H54 (cell line): ENCODE data around the gene STON2.

Experiments used
- DNase-seq: peaks from one replicate; pipeline ENCODE4 v3.0.0; 2011; ENCODE audit warnings: low spot score, mixed read lengths; ENCODE audit not compliant: insufficient read length
- FAIRE-seq: peaks from 3 replicates; lab custom pipeline; 2011; peaks lifted over from hg19 to GRCh38; lab: Jason Lieb, UNC
- POLR2A ChIP-seq: IDR thresholded peaks from 2 replicates; pipeline ENCODE4 v1.6.1; 2011; ENCODE audit warnings: low read depth, mild to moderate bottlenecking, low read length

STON2 gene, protein sequence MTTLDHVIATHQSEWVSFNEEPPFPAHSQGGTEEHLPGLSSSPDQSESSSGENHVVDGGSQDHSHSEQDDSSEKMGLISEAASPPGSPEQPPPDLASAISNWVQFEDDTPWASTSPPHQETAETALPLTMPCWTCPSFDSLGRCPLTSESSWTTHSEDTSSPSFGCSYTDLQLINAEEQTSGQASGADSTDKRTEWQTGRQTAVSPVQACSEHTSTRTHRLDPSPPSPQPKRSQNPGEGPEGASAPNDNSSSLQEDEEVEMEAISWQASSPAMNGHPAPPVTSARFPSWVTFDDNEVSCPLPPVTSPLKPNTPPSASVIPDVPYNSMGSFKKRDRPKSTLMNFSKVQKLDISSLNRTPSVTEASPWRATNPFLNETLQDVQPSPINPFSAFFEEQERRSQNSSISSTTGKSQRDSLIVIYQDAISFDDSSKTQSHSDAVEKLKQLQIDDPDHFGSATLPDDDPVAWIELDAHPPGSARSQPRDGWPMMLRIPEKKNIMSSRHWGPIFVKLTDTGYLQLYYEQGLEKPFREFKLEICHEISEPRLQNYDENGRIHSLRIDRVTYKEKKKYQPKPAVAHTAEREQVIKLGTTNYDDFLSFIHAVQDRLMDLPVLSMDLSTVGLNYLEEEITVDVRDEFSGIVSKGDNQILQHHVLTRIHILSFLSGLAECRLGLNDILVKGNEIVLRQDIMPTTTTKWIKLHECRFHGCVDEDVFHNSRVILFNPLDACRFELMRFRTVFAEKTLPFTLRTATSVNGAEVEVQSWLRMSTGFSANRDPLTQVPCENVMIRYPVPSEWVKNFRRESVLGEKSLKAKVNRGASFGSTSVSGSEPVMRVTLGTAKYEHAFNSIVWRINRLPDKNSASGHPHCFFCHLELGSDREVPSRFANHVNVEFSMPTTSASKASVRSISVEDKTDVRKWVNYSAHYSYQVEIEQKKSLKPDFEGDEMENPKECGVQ

DNA sequence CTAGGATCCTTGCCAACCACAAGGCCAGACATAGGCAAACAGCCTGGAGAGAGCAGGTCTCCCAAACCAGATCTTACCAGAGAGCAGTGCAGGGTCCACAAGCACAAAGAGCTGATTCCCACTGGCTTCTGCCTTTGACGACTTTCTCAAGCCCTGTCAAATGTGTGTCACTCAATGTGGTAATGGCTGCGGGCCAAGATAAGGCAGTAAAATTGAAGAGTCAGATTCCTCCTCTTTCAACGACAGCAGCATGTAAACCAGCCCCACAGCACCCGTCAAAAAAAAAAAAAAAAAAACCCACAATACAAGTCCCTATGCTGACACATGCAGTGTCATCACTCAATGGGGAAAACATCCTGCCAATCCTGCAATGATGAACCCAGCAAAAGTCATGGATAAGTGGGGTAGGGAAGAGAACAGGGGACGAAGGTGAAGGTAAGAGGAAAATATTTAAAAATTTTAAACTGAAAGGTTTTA, at the start of gene STON2:
Gene STON2 (minus strand): TSS at position 123 of the 477 bp plus-strand sequence. CDS start 1,942 bp downstream, outside the sequence.
- no peak for TF ChIP-seq POLR2A
- peak; percentile 4 for DNase-seq
- FAIRE-seq = no peak

DNA sequence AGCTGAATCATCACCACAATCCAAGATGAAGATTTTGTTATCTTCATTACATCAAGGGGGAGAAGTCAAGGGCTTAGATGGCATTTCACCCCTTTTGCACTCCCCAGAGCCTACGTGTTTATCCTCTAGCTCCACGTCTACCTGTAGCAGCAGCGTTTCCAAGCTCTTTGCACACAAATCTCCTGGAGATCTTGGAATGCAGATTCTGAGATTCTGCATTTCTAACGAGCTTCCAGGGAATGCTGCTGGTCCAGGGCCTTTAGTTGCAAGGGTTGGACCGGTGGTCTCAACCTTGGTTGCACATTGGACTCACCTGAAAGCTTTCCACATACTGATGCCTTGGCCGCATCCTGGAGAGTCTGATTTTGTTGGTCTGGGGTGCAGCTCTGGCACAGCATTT, 49.5 kb upstream of the STON2 start:
- TF ChIP-seq POLR2A = no peak
- no peak for FAIRE-seq

DNA sequence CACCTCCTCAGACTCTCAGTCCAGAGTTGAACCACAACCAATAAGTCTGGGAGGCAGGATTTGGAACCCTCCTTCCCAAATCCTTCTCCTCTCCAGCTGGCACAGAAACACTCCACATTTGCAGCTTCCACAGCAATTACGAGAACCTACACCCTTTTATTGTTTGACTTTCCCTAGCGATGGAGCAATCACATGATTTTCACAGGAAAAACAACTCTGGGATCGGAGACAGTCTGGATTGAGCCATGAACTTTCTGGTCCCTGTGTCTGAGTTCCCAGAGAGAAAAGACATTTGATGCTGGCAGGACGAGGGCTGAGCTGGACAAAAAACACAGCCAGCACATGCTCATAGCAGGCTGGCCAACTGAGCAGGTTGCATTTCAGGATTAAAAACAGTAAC, 49.0 kb upstream of the STON2 start:
- no peak for FAIRE-seq
- no peak for TF ChIP-seq POLR2A
- DNase-seq = no peak

More for the DNA sequence above, 49.5 kb upstream of the STON2 start:
- DNase-seq = no peak

DNA sequence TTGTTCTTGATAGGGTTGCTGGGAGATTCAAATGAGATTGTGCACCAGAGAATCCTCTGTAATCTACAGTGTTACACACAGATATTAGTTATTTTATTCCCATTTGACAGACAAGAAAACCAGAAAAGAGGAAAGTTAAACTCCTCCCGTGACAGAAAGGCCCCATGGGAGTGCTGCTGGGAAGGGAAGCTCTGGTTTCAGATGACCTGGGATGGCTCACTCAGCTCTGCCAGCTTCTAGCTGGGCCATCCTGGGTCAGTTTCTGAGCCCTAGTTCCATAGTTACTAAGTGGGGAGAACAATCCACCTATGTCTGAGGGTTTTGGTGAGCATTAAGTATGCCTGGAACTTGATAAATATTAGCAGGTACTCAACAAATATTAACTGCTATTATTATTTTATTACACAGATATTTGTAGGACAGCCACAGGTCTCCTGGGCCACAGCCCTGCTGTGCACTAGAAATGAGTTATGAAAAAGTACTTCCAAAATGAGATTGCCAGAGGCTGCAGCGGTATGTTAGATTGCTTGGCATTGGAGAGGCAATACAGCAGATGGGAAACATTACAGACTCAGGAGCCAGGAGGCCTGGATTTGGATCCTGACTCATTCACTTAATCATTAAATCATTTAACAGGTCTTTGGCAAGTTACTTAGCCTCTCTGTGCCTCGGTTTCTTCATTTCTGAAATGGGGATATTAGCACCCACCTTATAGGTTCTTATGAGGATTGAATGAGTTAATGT, 47.1 kb upstream of the STON2 start:
- no peak for FAIRE-seq
- TF ChIP-seq POLR2A = no peak
- no peak for DNase-seq

DNA sequence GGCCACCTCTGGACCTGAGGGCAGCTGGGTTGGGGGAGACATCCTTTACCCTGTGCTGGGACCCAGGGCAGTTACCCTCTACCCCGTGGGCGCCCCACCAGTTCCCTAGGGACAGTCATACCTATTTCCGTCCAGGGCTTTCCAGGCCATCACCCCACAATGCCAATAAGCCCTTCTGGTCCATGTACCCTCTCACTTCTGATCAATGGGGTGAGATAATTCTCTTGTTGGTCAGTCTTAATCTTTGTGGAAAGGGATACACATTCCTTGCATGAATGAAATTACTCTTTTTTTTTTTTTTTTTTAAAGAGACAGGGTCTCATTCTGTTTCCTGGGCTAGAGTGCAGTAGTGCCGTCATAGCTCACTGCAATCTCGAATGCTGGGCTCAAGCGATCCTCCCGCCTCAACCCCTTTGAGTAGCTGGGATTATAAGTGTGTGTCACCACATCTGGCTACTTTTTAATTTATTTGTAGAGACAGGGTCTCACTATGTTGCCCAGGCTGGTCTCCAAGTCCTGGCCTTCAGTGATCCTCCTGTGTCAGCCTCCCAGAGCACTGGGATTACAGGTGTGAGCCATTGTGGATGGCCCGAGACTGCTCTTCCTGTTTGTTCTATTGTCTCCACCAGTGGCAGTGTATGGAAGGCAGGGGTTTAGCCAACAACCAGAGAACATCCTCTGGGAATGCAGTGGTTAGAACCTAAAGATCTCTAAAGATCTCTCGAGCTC, 46.3 kb upstream of the STON2 start:
- FAIRE-seq (no peak), DNase-seq (no peak)
- TF ChIP-seq POLR2A = no peak

DNA sequence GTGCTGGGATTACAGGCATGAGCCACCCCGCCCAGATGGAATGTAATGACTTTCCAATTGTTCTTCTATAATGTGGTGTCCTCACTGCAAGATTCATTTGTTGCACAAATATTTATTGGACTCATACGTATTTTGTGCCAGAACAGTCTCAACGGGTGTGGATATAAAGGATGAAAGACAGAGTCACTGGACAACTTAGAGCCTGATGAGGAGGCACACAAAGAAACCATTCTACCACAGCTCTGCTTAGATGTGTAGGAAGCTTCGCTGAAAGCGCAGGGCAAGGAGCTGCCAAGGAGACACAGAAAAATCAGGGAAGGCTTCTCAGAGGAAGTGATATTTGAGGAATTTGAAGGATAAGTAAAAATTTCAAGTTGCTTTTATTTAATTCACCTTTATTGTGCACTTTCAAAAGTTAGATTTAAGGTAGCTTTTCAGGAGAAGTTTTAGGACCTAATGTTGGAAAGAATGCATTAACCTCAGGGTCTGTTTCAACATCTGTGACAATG, 41.6 kb upstream of the STON2 start:
- FAIRE-seq (no peak), DNase-seq (no peak)
- no peak for TF ChIP-seq POLR2A

DNA sequence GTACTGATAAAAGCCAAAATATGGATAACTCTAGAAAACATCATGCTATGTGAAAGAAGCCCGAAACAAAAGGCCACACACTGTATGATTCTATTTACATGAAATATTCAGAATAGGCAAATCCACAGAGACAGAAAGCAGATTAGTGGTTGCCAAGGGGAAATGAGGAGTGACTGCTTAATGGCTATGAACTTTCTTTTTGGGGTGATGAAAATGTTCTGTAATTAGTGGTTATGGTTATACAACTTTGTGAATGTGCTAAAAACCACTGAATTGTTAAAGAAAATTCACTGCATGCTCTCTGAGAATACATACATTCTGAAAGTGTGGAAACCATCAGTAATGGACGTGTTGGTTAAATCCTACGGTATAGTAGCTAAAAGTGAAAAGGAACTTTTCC, 39.9 kb upstream of the STON2 start:
- no peak for TF ChIP-seq POLR2A
- no peak for FAIRE-seq
- DNase-seq = no peak

DNA sequence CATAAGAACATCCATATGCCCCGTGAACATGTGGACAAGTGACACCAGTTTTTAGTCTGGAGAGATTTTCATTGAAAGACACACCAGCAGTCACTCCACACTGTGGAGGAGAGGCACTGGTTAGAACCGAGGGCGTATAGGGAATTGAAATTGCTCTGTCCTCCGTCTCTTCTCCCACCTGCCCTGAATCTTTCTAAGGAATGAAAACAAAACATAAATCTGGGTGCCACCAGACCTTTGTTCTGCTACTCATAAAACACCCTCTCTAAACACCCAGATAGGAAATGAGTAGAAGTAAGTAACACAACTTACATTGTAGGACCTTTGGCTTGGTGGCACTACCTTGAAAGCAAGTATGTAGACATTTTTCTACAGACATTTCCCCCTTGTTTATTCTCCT, 37.1 kb upstream of the STON2 start:
- no peak for TF ChIP-seq POLR2A
- FAIRE-seq (no peak), DNase-seq (no peak)

DNA sequence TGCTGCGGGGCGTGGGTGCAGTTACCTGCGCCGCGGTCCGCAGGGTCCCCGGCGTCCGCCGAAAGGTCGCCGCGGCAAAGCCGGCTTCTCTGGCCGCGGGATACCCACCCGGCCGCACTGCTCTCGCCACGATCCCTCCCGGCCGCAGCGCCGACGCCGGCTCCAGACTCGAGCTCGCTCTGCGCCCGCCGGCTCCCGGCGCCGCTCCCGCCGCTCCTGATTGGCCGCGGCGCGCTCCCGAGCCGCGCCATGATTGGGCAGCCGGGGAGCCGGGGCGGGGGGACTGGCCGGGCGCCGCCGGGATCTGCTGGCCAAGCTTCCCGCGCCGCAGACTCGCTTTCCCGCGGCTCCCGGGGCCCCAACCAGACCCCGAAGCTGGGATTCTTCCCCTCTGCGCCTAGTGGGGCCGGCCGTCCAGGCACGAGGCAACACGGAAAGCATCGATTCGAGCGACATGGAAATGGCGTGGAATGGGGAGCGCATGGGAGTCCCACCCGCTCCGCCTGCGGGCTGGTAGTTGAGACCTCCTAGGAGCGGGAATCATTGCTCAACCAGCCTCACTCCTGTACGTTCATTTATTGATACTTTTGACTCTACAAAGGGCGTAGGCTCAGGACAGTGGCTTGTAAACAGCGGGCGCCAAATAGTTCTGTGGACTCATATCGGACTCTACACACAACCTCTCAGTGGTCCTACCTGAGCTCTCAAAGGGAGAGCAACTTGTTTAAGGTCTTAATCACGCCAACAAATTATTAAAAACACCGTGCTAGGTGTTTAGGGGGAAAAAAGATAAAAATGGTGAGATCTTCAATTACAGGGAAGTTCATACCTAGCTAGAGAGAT, 36.4 kb upstream of the STON2 start:
- FAIRE-seq (no peak), DNase-seq (no peak)
- no peak for TF ChIP-seq POLR2A

DNA sequence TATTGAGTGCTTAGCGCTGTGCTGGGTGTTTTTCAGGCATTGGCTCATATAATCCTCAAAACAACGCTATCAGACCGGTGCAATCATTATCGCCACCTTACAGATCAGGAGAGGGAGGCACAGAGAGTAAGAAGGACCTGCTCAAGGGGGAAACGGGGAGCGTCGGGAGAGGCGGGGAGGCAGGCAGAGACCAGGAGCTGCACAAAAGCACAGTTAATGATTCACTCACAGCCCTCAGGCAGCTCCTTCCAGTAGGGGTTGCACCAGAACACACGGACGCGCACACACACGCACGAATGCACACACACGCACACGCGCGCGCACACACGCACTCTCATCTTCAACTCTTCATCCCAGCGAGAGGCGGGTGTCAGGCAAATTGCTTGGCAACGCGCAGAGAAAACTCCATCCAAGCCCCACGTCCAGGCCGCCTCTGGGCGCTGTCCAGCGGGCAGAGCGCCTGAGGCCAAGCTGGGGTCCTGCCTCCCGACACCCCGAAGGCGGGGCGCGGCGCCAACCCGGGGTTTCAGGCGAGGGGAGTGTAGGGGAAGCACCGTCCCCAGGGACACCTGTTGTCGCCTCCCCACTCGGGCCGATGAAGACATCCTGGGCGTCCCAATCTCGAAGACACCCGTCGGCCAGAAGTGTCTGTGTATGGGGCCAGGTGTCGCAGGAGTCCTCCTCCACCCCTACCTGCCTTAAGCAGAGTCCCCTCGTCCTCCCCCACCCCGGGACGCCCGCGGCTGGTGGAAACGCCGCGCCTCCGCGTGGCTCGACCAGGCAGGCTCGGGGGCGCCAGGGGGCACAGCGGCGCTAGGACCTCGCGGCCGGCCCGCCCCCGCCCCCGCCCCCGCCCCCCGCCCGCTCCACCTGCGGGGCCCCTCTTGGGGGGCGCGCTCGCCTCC, 35.5 kb upstream of the STON2 start:
- no peak for TF ChIP-seq POLR2A
- DNase-seq (no peak), FAIRE-seq (no peak)

DNA sequence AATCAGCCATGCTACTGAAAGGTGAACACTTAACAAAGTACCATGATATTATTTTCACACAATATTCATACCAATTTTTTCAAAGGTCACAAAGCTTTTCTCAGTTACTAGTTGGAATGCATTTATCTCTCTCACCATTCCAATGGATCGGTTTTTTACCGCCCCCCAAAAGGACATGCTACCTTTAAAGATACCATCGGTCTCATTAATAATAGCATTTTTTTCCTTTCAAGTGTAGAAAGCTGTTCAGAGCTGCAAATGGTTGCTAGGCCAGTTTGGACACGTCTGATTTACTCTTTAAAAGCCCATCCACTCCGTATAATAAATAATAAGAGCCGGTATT, 34.9 kb upstream of the STON2 start:
- no peak for FAIRE-seq
- TF ChIP-seq POLR2A = no peak
- DNase-seq = no peak
